GM18505 (cell line): ENCODE measurements around the gene CCR5AS.
"Not testable (repeated sequence)": the region's sequence is repeated elsewhere in the genome, so short reads cannot be mapped to it uniquely, and the experiment has no call there.

Experiments used
- ATAC-seq: cut with Tn5 transposase; IDR thresholded peaks from one replicate; pipeline ENCODE4 v1.9.1; 2021; ENCODE audit not compliant: unreplicated experiment
- POLR2A ChIP-seq: IDR thresholded peaks from 4 replicates; pipeline ENCODE4 v1.6.1; 2011; ENCODE audit warnings: borderline replicate concordance; ENCODE audit not compliant: insufficient read depth, insufficient read length; ENCODE audit errors: extremely low read depth

Gene CCR5AS

GRCh38 chr3:46405301-46406019 lies 1.4 kb downstream of the CCR5AS start:
- no peak for TF ChIP-seq POLR2A

GRCh38 chr3:46402902-46403301 lies 4.0 kb downstream of the CCR5AS start:
- ATAC-seq: not testable (repeated sequence)

More at GRCh38 chr3:46405301-46406019, 1.4 kb downstream of the CCR5AS start:
- no peak for ATAC-seq

GRCh38 chr3:46401579-46401978 lies 5.3 kb downstream of the CCR5AS start:
- ATAC-seq: no peak
- TF ChIP-seq POLR2A: no peak

GRCh38 chr3:46400846-46401245 lies 6.0 kb downstream of the CCR5AS start:
- TF ChIP-seq POLR2A: no peak
- no peak for ATAC-seq

GRCh38 chr3:46400000-46400734 lies 6.7 kb downstream of the CCR5AS start:
- no peak for TF ChIP-seq POLR2A
- ATAC-seq: no peak

- TF ChIP-seq POLR2A: no peak
- ATAC-seq: no peak
Observed at GRCh38 chr3:46399557-46399956, 7.3 kb downstream of the CCR5AS start.

- no peak for TF ChIP-seq POLR2A
- ATAC-seq: no peak
Observed at GRCh38 chr3:46399098-46399497, 7.8 kb downstream of the CCR5AS start.

GRCh38 chr3:46398186-46398955 lies 8.5 kb downstream of the CCR5AS start:
- no peak for ATAC-seq
- no peak for TF ChIP-seq POLR2A

- ATAC-seq: no peak
- no peak for TF ChIP-seq POLR2A
Observed at GRCh38 chr3:46397111-46397510, 9.8 kb downstream of the CCR5AS start.

GRCh38 chr3:46395766-46396530 lies 10.9 kb downstream of the CCR5AS start:
- TF ChIP-seq POLR2A: no peak
- no peak for ATAC-seq

- no peak for ATAC-seq
- TF ChIP-seq POLR2A: no peak
Observed at GRCh38 chr3:46395210-46395661, 11.6 kb downstream of the CCR5AS start.

GRCh38 chr3:46393554-46394434 lies 13.1 kb downstream of the CCR5AS start:
- ATAC-seq: no peak
- no peak for TF ChIP-seq POLR2A
